GM12865 (cell line): ENCODE results near the gene PEPD.

Experiments
- DNase-seq: peaks from one replicate; pipeline ENCODE4 v3.0.0; 2010; ENCODE audit warnings: low read depth
- H3K4me3 ChIP-seq: 2 replicates; pipeline ENCODE4 v1.5.1; 2011; ENCODE audit warnings: mild to moderate bottlenecking, low read depth, low read length, control low read depth
- TF ChIP-seq, protein P1 (sequence below): IDR thresholded peaks from 2 replicates; pipeline ENCODE4 v1.5.1; 2011; ENCODE audit warnings: low read length, control low read depth, low read depth, inconsistent platforms; ENCODE audit not compliant: insufficient read depth; ENCODE audit errors: missing control alignments

Gene PEPD

DNA sequence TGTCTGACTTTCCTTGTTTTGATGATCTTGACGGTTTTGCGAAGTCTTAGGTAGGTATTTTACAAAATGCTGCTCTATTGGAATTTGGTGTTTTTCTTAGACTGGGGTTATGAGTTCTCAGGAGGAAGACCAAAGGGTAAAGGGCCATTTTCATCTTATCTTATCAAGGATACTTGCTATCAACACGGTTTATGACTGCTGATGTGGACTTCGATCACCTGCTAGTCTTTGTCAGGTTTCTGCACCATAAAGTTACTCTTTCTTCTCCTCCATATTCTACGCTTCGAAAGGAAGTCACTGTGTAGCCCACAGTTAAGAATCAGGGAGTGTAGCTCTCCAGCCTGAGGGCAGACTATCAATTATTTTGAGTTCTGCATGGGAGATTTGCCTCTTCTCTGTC, 155.5 kb downstream of the PEPD start:
- TF ChIP-seq, protein P1, sequence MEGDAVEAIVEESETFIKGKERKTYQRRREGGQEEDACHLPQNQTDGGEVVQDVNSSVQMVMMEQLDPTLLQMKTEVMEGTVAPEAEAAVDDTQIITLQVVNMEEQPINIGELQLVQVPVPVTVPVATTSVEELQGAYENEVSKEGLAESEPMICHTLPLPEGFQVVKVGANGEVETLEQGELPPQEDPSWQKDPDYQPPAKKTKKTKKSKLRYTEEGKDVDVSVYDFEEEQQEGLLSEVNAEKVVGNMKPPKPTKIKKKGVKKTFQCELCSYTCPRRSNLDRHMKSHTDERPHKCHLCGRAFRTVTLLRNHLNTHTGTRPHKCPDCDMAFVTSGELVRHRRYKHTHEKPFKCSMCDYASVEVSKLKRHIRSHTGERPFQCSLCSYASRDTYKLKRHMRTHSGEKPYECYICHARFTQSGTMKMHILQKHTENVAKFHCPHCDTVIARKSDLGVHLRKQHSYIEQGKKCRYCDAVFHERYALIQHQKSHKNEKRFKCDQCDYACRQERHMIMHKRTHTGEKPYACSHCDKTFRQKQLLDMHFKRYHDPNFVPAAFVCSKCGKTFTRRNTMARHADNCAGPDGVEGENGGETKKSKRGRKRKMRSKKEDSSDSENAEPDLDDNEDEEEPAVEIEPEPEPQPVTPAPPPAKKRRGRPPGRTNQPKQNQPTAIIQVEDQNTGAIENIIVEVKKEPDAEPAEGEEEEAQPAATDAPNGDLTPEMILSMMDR, result no peak
- no peak for DNase-seq
- no peak overlapping the region for H3K4me3 ChIP-seq

- TF ChIP-seq, protein P1, result no peak
- no peak for DNase-seq
- no peak overlapping the region for H3K4me3 ChIP-seq
These were observed 155.9 kb downstream of the PEPD start for GRCh38 chr19:33365691-33366090.

DNA sequence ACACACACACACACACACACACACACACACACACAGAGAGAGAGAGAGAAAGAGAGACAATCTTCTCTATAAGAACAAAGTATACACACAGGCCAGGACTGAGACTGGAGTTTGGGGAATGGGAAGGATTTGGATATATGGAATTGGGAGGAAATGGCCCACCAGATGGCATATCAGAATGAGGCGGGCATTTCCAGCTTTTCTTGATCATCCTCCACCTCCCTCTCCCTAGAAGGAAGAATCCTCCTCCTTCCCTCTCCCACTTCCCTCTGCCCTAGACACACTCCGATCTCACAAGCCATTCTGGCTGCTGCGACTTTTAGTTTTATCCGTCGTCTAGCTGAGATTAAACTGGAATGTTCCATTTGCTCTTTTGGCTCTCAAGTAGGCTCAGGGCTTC, 158.1 kb downstream of the PEPD start:
- no peak overlapping the region for H3K4me3 ChIP-seq
- no peak for DNase-seq
- TF ChIP-seq, protein P1, result no peak

- H3K4me3 ChIP-seq, result no peak overlapping the region
- TF ChIP-seq, protein P1, result no peak
- DNase-seq, result no peak
These were observed 158.9 kb downstream of the PEPD start for GRCh38 chr19:33362508-33363228.

DNA sequence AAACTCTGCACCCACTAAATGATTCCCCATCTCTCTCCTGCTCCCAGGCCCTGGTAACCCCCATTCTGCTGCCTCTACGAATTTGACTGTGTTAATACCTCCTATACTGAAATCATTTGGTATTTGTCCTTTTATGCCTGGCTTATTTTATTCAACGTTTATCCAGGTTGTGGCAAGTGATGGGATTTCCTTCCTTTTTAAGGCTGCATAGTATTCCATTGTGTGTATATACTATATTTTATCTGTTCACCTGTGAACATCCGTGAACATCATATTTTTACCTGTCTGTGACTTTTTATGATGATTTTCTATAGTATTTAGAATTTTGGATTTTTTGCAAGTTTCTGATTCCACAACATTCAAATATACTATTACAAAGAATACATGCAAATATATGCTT, 162.0 kb downstream of the PEPD start:
- no peak for DNase-seq
- TF ChIP-seq, protein P1, result no peak
- no peak overlapping the region for H3K4me3 ChIP-seq

DNA sequence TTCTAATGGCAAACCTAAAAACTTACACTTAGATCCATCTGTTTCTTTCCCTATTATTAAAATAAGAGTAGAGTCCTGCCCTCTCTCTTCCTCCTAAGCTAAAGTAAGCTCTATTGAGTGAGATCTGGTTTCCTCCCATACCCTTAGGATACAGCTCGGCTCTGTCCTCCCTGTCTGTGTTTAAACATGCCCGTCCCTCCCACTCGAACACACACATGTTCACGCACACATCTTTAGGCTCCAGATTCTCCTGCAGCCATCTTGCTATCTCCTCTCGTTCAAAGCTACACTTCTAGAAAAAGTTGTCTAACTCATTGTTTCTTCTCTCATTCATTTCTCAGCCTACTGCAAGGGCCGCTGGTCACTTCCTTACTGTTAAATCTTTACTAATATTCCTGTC, 163.2 kb downstream of the PEPD start:
- TF ChIP-seq, protein P1, result no peak
- no peak overlapping the region for H3K4me3 ChIP-seq
- no peak for DNase-seq

- no peak for DNase-seq
- TF ChIP-seq, protein P1, result no peak
- no peak overlapping the region for H3K4me3 ChIP-seq
These were observed 164.0 kb downstream of the PEPD start for GRCh38 chr19:33357556-33357955.
